NCI-H446 treated with DMSO at 0.1 percent for 48 hours (cell line): ENCODE data around the gene FRMD4A.
A peak's percentile ranks its signal among the peaks of the same experiment; 100 is the strongest.
"Not testable (repeated sequence)": the region's sequence is repeated elsewhere in the genome, so short reads cannot be mapped to it uniquely, and the experiment has no call there.

ENCODE experiments used
- DNase-seq: peaks from one replicate; lab custom pipeline; 2025; lab: John Stamatoyannopoulos, UW

Gene FRMD4A

DNA sequence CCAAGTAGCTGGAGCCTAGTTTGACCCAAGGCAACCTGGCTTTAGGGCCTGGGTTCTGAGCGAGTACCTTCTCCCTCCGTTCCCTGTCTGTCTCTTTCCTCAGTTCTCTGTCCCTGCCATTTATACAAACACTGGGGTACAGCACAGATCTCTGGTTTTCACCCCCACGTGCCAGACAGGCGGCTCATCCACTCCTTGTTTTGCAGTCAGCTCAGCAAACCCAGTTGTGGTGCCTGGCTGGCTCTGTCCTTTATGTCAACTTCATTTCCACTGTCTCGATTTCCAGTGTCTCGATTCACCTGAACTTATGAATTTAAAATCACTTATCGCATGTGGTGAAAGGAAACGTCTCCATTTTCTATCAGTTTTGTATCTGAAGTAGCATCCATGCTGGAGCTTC is 230.8 kb downstream of the FRMD4A start:
- DNase-seq: no peak

GRCh38 chr10:14093730-14094484 is 236.8 kb downstream of the FRMD4A start:
- DNase-seq: peak; percentile 9

DNA sequence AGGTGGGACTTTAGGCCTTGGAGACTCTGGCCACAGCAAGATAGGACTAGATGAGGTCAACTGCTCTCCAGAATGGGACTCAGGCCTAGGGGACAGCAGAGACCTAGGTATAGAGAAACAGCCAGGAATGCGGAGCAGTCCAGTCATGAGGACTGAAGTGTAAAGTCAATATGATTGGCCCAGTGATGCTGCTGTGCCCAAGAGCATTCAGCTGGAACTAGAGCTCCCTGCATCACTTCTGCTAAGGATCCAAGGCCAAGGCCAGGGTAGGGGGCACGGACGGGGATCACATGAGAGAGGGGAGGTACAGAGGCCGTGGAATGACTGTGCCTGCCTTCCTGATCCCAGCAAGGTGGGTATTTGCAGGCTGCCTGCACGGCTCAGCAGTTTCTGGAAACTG is 237.9 kb downstream of the FRMD4A start:
- DNase-seq: no peak

GRCh38 chr10:14089556-14090292 is 241.0 kb downstream of the FRMD4A start:
- DNase-seq: no peak

- no peak for DNase-seq
Measured at GRCh38 chr10:14087566-14087965, 243.2 kb downstream of the FRMD4A start.

GRCh38 chr10:14086596-14086995 is 244.1 kb downstream of the FRMD4A start:
- no peak for DNase-seq

- no peak for DNase-seq
Measured at GRCh38 chr10:14084875-14085274, 245.8 kb downstream of the FRMD4A start.

DNA sequence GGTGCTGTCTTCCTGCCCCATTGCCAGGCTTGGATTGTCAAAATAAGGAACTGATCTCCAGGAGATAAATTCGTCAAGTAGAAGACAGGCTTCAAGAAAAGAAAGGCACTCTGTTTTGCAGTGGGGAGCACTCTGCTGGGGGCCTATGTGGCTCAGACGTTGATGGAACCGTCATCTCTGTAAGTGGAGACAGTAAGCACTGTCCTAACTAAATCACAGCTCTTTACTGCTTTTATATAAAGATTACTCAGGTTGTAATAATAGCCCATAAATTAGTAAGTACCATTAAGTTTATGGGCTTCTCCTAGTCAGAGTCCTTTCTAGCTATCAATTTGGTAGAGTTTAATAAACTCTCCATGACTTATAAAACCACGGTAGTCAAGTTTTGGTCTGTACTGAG is 249.9 kb downstream of the FRMD4A start:
- DNase-seq: no peak

DNA sequence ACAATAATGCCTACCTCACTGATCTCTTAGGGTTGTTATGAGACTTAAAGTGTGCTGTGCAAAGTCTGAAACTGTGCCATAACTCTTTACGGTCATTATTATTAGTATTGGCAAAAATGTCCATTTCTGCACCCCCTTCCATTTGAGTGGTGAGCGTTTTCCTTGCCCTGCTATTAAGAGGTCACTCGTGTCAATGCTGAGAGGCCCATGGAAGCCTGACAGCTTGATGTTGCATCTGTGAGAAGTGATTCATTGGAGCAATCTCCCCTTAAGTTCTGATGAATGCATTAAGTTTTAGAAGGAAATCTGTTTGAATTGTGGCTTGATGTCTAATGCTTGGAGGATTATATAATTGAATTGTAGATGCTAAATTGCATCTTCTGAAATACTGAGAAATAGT is 253.3 kb downstream of the FRMD4A start:
- no peak for DNase-seq

DNA sequence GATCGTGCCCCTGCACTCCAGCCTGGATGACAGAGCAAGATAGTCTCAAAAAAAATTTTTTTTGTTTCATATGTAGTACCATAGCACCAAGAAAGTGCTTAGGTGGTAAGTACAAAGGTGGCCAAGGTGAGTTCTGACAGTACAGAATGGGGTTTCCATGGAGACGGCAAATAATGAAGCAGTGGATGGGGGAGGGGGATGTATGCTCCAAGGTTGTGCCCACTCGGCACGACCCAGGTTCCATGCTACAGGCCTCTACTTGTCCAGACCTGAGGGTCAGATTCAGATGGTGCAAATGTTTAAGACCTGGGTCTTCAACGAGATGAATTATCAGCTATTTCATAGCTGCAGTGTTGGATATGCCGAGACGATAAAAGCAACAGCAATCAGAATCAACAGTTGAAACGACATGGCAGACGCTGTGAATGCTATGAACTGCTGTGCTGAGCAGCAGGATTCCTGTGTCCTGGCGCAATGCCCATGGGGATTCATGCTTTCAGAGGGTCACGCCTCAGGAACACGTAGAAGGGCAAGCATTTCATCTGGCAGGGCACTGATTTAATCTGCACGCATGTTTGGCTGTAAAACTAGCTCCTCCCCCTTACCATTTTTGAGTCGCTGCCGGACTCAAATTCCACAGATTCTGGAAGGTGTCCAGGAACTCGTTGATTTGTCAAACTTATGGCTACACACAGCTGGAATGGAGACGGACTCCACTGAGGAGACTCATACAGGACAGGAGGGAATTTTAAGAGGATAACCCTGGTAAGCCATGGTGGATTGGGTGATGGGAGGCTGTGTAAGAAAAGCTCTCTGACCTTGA is 256.5 kb downstream of the FRMD4A start:
- peak; percentile 80 for DNase-seq

- DNase-seq: no peak
Measured at GRCh38 chr10:14072541-14072940, 258.2 kb downstream of the FRMD4A start.

GRCh38 chr10:14071956-14072355 is 258.8 kb downstream of the FRMD4A start:
- DNase-seq: no peak

- DNase-seq: no peak
Measured at GRCh38 chr10:14068601-14069250, 262.0 kb downstream of the FRMD4A start.

- DNase-seq: not testable (repeated sequence)
Measured at GRCh38 chr10:14067638-14068037, 263.1 kb downstream of the FRMD4A start.

DNA sequence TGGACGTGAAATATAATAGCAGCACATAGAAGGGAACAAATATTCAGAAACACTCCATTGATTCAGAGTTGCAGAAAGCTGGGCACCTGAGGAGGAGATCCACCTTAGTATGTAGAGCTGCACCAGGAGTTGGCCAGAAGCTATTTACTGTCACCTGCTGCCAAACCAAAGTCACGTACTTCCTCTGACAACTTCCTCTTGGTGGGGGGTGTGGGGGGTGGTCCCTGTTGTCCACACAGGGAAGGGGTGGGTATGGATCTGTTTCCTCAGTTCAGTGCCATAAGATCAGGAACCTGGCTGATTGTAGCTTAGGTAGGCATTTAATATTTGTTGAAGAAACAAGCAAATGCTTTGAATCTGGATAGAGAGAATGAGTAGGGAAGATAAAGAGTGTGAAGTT is 264.6 kb downstream of the FRMD4A start:
- no peak for DNase-seq

DNA sequence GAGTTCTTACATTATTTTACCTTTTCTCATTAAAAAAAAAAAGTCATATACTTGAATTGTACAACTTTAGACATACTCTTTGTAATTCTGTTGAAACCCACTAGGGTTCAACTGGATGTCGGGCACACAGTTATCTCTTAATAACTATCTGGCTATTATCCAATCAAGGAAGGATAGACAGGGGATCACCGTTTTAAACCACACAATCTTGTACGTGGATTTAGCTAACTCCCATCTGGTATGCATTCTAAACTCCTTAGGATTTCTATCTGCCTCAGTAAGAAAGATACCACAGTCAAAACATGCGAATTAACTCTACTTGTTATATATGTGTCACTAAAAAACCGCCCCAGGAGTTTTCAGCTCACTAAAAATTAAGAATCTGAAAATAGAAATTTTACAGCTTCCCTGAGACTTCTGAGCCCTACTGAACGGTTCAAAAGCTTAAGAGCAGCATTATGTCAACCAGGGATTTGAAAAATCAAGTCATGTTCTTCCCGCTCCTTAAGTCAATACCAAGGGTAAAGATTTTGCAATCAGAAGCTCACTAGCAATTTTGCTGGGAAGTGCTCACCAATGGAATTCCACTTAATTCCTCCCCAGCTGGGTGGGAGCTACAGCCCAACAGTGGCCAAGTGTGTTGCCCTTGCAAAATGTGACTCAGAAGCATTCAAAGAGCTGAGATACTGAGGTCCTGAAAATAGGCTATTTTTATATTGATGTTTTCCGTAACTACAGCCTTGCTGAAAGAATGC is 267.0 kb downstream of the FRMD4A start:
- DNase-seq: no peak

- no peak for DNase-seq
Measured at GRCh38 chr10:14062528-14063260, 268.0 kb downstream of the FRMD4A start.

DNA sequence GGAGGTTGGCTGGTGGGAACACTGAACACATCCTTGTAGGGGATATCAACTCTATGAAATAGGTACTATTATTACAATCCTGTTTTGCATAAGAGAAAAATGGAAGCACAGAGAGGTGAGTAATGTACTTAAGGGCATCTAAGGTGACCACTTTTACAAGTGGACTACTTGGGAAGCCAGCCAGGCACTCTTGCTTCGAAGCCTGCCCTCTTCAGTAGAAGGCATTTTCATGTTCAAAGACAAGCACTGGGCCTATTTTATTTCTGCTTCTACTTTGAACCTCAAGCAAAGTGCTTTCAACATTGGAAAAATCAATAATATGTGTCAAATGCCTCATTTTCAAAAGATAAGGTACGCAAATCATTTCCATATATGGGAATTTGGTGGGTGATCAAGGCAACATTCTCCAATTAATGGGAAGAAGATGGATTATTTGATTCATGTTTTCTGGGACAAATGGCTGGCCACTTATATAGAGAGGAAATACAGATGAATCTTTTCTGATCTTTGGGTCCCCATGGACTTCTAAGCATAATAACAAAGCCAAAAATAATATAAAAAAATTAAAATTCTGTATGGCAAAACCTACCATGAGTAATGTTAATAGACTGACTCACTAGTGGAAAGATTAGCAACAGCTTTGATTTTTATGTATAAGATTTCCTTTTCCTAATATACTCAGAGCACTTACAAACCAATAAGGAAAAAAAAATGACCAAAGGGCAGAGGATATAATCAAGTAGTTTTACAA is 270.2 kb downstream of the FRMD4A start:
- no peak for DNase-seq

GRCh38 chr10:14056610-14057332 is 274.0 kb downstream of the FRMD4A start:
- DNase-seq: peak; percentile 56
